MM.1S (cell line): ENCODE measurements around the gene DNAJA1.

Source experiments
- CTCF ChIP-seq: fragments of 300-600 bp; sonication (generic); IDR thresholded peaks from 2 replicates; pipeline ENCODE4 v1.5.1; 2016; ENCODE audit warnings: antibody characterized with exemption, low read length, mixed read lengths
- EZH2 ChIP-seq: fragments of 300-600 bp; sonication (generic); optimal IDR thresholded peaks from 2 replicates; pipeline ENCODE3; 2017; ENCODE audit warnings: low read depth, mild to moderate bottlenecking, antibody characterized with exemption, low read length, mixed read lengths
- EZH2phosphoT487 ChIP-seq: fragments of 300-600 bp; sonication (generic); IDR thresholded peaks from 2 replicates; pipeline ENCODE4 v1.6.1; 2018; ENCODE audit warnings: antibody characterized with exemption, low read length

GRCh38 chr9:33043671-33044070 is 18.6 kb downstream of the DNAJA1 start:
- TF ChIP-seq EZH2 (no peak), CTCF (no peak), EZH2phosphoT487 (no peak)
